Body of pancreas (tissue), 4 donors: ENCODE data around the gene LSP1.

Experiments
- POLR2A ChIP-seq, 3 donors: fragments of 450-650 bp; IDR thresholded peaks; one replicate each; pipeline ENCODE4 v1.6.1; 2016; ENCODE audit warnings: antibody characterized with exemption in 3 of 3, mild to moderate bottlenecking in 2 of 3
- TF ChIP-seq, protein P1 (sequence below), 7 experiments: fragments of 450-650 bp in 4 of 7; fragments of 200-600 bp in 3 of 7; sonication (generic) in 3 of 7; IDR thresholded peaks; one replicate each; pipeline ENCODE4 v1.5.1; 2016 to 2019; ENCODE audit warnings: antibody characterized with exemption in 7 of 7

DNA sequence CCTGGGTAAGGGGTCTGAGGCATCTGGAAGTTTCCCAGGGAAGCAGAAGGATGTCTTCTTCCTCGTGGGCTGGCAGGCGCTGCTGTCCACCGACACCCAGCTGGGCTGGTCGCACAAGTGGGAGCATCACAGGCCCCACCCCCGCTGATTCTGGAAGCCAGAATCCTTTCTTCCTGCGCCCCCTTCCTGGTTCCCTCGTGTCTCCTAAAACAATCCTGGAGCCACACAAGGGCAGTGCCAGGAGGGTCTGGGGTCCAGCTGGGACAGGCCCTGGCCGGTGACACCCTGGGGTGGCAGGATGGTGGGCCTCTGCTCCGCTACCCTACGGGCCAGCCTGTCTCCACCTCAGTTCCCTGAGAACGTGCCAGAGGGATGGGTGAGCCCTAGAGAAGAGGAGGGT is 4.2 kb downstream of the LSP1 start:
- TF ChIP-seq, protein P1, sequence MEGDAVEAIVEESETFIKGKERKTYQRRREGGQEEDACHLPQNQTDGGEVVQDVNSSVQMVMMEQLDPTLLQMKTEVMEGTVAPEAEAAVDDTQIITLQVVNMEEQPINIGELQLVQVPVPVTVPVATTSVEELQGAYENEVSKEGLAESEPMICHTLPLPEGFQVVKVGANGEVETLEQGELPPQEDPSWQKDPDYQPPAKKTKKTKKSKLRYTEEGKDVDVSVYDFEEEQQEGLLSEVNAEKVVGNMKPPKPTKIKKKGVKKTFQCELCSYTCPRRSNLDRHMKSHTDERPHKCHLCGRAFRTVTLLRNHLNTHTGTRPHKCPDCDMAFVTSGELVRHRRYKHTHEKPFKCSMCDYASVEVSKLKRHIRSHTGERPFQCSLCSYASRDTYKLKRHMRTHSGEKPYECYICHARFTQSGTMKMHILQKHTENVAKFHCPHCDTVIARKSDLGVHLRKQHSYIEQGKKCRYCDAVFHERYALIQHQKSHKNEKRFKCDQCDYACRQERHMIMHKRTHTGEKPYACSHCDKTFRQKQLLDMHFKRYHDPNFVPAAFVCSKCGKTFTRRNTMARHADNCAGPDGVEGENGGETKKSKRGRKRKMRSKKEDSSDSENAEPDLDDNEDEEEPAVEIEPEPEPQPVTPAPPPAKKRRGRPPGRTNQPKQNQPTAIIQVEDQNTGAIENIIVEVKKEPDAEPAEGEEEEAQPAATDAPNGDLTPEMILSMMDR (IDR thresholded peaks at IDR 0.05), result no peak
- TF ChIP-seq POLR2A (IDR thresholded peaks at IDR 0.05), result no peak
